Keratinocyte (primary cell): ENCODE measurements around the gene NUP210. TPM values are rescaled to one million over a fixed set of nuclear protein-coding genes. Genes with fewer than 3 reads are reported as not detected.

ENCODE experiments used
- DNase-seq: peaks from one replicate; pipeline ENCODE4 v3.0.0-alpha.2; 2011; ENCODE audit warnings: low read depth, missing footprints, low spot score
- FAIRE-seq: peaks from 2 replicates; lab custom pipeline; 2011; peaks lifted over from hg19 to GRCh38; lab: Jason Lieb, UNC
- H2AFZ ChIP-seq: 2 replicates; pipeline ENCODE4 v1.6.0; 2012; ENCODE audit warnings: low read length, control low read depth, inconsistent platforms; ENCODE audit not compliant: control insufficient read depth
- H3K27ac ChIP-seq: 2 replicates; pipeline ENCODE4 v1.5.1; 2011; ENCODE audit warnings: low read length; ENCODE audit not compliant: control insufficient read depth, insufficient read depth
- H3K27me3 ChIP-seq: 3 replicates; pipeline ENCODE4 v1.6.0; 2011; ENCODE audit warnings: low read length; ENCODE audit not compliant: control insufficient read depth, insufficient read depth; ENCODE audit errors: extremely low read depth
- H3K36me3 ChIP-seq, 2 experiments: 2 replicates in 1 of 2; 3 replicates in 1 of 2; pipeline ENCODE4 v1.5.1; 2011; ENCODE audit warnings: low read length in 2 of 2, mild to moderate bottlenecking in 1 of 2; ENCODE audit not compliant: control insufficient read depth in 2 of 2, insufficient read depth in 2 of 2; ENCODE audit errors: extremely low read depth in 1 of 2
- H3K4me1 ChIP-seq: 3 replicates; pipeline ENCODE4 v1.5.1; 2011; ENCODE audit warnings: low read length; ENCODE audit not compliant: control insufficient read depth, insufficient read depth; ENCODE audit errors: extremely low read depth
- H3K4me2 ChIP-seq: 3 replicates; pipeline ENCODE4 v1.6.0; 2011; ENCODE audit warnings: low read depth, low read length; ENCODE audit not compliant: control insufficient read depth, insufficient read depth; ENCODE audit errors: extremely low read depth
- H3K4me3 ChIP-seq, 3 experiments: fragments of 200-600 bp in 1 of 3; sonication (generic) in 1 of 3; 2 replicates in 2 of 3; 3 replicates in 1 of 3; pipeline ENCODE4 v1.5.1; 2011 to 2016; ENCODE audit warnings: low read length in 3 of 3, mild to moderate bottlenecking in 3 of 3, control low read depth in 2 of 3, inconsistent platforms in 1 of 3, low read depth in 1 of 3, mixed read lengths in 1 of 3, mixed run types in 1 of 3, moderate library complexity in 1 of 3; ENCODE audit not compliant: control insufficient read depth in 2 of 3, insufficient read depth in 2 of 3; ENCODE audit errors: extremely low read depth in 1 of 3
- H3K79me2 ChIP-seq: 2 replicates; pipeline ENCODE4 v1.6.0; 2012; ENCODE audit warnings: low read length; ENCODE audit not compliant: control insufficient read depth, insufficient read depth
- H3K9ac ChIP-seq: 3 replicates; pipeline ENCODE4 v1.6.0; 2011; ENCODE audit warnings: low read length; ENCODE audit not compliant: control insufficient read depth, insufficient read depth; ENCODE audit errors: extremely low read depth
- H3K9me1 ChIP-seq: 3 replicates; pipeline ENCODE4 v1.6.0; 2011; ENCODE audit warnings: low read length; ENCODE audit not compliant: control insufficient read depth, insufficient read depth; ENCODE audit errors: extremely low read depth
- H3K9me3 ChIP-seq: 2 replicates; pipeline ENCODE4 v1.5.1; 2012; ENCODE audit warnings: low read depth, low read length; ENCODE audit not compliant: control insufficient read depth
- H4K20me1 ChIP-seq: 3 replicates; pipeline ENCODE4 v1.6.0; 2011; ENCODE audit warnings: low read length; ENCODE audit not compliant: control insufficient read depth, insufficient read depth; ENCODE audit errors: extremely low read depth
- CTCF ChIP-seq, 3 experiments: IDR thresholded peaks in 1 of 3; conservative IDR thresholded peaks in 1 of 3; optimal IDR thresholded peaks in 1 of 3; 2 replicates in 2 of 3; 3 replicates in 1 of 3; pipeline versions ENCODE3 to v1.5.1; 2011; ENCODE audit warnings: low read length in 3 of 3, mild to moderate bottlenecking in 3 of 3, moderate library complexity in 2 of 3, control low read depth in 1 of 3, inconsistent platforms in 1 of 3; ENCODE audit not compliant: insufficient read depth in 2 of 3; ENCODE audit errors: extremely low read depth in 1 of 3
- EZH2 ChIP-seq: IDR thresholded peaks from one replicate; pipeline ENCODE4 v1.6.1; 2012; ENCODE audit warnings: inconsistent platforms, mild to moderate bottlenecking, low read length, moderate library complexity
- dilution Hi-C: fragments of 300-500 bp; cut with MboI; formaldehyde crosslinking; loops from one replicate; pipeline ENCODE4 v1.7.0; 2020; ENCODE audit warnings: low sequenced_read_pairs; ENCODE audit not compliant: extremely low pct_ligation_motif_present
- polyA plus RNA-seq, 5 experiments: library from polyadenylated mRNA; depleted of rRNA in 3 of 5; stranded (reverse) in 3 of 5; stranded (forward) in 1 of 5; unstranded in 1 of 5; fragments of >200 nt; gene quantifications; 1 replicate in 1 of 5; 2 replicates in 3 of 5; 3 replicates in 1 of 5; pipeline versions ENCODE4 v1.2.1 to v1.2.3, GENCODE V29; 2011 to 2012; ENCODE audit warnings: missing spikeins in 2 of 5, low read depth in 1 of 5, low replicate concordance in 1 of 5

NUP210 gene
- polyA plus RNA-seq, 1 donor (not counting 4 experiments of a cell fraction or from before 2014, with no cell fraction given): 0.01 TPM

DNA sequence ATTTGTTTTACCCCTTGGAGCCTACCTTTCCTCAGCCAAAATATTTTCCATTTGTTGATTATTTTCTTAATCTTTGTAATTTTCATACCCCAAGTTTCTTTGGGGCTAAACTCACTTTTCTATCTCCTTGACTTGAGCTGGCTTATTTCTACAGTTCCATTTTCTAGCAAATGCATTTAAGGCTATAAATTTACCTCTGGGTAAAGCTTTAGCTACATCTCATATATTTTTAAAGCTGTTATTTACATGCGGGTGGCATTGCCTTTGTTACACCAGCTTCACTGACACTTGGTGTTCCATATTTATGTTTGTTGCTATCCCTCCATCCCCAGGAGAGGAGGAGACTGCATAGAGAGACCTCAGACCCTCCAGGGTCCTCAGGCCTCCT, 136.3 kb downstream of the NUP210 start:
- Histone ChIP-seq H3K9me3 (peaks cover 4% of the 10 kb centered on the region), H4K20me1 (no peaks in the 10 kb centered on the region), H3K79me2 (no peaks in the 10 kb centered on the region), H2AFZ (no peak overlapping the region), H3K4me3 (no peak overlapping the region), H3K27ac (no peak overlapping the region), H3K4me2 (no peak overlapping the region), H3K36me3 (no peaks in the 10 kb centered on the region), H3K9ac (no peak overlapping the region), H3K9me1 (no peaks in the 10 kb centered on the region), H3K4me1 (no peaks in the 10 kb centered on the region), H3K27me3 (peaks cover 44% of the 10 kb centered on the region)
- no peak for FAIRE-seq
- dilution Hi-C loops: no loop called here
- TF ChIP-seq CTCF (optimal IDR thresholded peaks at IDR 0.05 in 1 of 3, IDR thresholded peaks at IDR 0.05 in 1 of 3, conservative IDR thresholded peaks at IDR 0.05 in 1 of 3; ENCODE audit: extremely low read depth in 1 of 3, insufficient read depth in 2 of 3, low read length in 3 of 3): no peak
- no peak for TF ChIP-seq EZH2
- DNase-seq: no peak

GRCh38 chr3:13282986-13283876, 136.9 kb downstream of the NUP210 start:
- no peak overlapping the region for H3K27ac ChIP-seq
- no peaks in the 10 kb centered on the region for H4K20me1 ChIP-seq
- H3K4me2 ChIP-seq: peak overlapping the region; percentile 39
- H3K36me3 ChIP-seq: no peaks in the 10 kb centered on the region
- no peaks in the 10 kb centered on the region for H3K79me2 ChIP-seq
- H3K4me3 ChIP-seq: peak overlapping the region in 2 of 3 experiments; percentile 6 to 23
- TF ChIP-seq CTCF (optimal IDR thresholded peaks at IDR 0.05 in 1 of 3, IDR thresholded peaks at IDR 0.05 in 1 of 3, conservative IDR thresholded peaks at IDR 0.05 in 1 of 3; ENCODE audit: extremely low read depth in 1 of 3, insufficient read depth in 2 of 3, low read length in 3 of 3): peak in 2 of 3 experiments; percentile 36 to 50
- peak; percentile 93 for TF ChIP-seq EZH2
- no peak overlapping the region for H2AFZ ChIP-seq
- H3K9me3 ChIP-seq: peaks cover 4% of the 10 kb centered on the region
- no peaks in the 10 kb centered on the region for H3K4me1 ChIP-seq
- no peaks in the 10 kb centered on the region for H3K9me1 ChIP-seq
- dilution Hi-C loops: no loop called here
- H3K27me3 ChIP-seq: peaks cover 45% of the 10 kb centered on the region
- no peak overlapping the region for H3K9ac ChIP-seq
- no peak for FAIRE-seq
- no peak for DNase-seq
